BLaER1 (cell line): ENCODE results near the gene SULT4A1.

Experiments used
- H3K27ac ChIP-seq: shearing (Covaris generic); formaldehyde crosslinking; 2 replicates; pipeline ENCODE4 v1.8.1; 2022
- H3K27me3 ChIP-seq: shearing (Covaris generic); formaldehyde crosslinking; 2 replicates; pipeline ENCODE4 v1.8.1; 2022
- H3K36me3 ChIP-seq: shearing (Covaris generic); formaldehyde crosslinking; 2 replicates; pipeline ENCODE4 v1.8.1; 2022
- H3K4me1 ChIP-seq: shearing (Covaris generic); formaldehyde crosslinking; 2 replicates; pipeline ENCODE4 v1.8.1; 2022
- H3K4me2 ChIP-seq: shearing (Covaris generic); formaldehyde crosslinking; 2 replicates; pipeline ENCODE4 v1.8.1; 2022
- H3K4me3 ChIP-seq: shearing (Covaris generic); formaldehyde crosslinking; 2 replicates; pipeline ENCODE4 v1.8.1; 2022
- H3K9ac ChIP-seq: shearing (Covaris generic); formaldehyde crosslinking; 2 replicates; pipeline ENCODE4 v1.8.1; 2022
- H3K9me3 ChIP-seq: shearing (Covaris generic); formaldehyde crosslinking; 2 replicates; pipeline ENCODE4 v1.8.1; 2022
- H4K20me1 ChIP-seq: shearing (Covaris generic); formaldehyde crosslinking; 2 replicates; pipeline ENCODE4 v1.8.1; 2022
- Cebpa-rat ChIP-seq: shearing (Covaris generic); IDR thresholded peaks from 2 replicates; pipeline ENCODE4 v1.8.1; 2022

The SULT4A1 gene

GRCh38 chr22:43819421-43819921, 42.8 kb downstream of the SULT4A1 start:
- no peak overlapping the region for H3K4me2 ChIP-seq
- no peak for TF ChIP-seq Cebpa-rat
- H4K20me1 ChIP-seq, result no peaks in the 10 kb centered on the region
- H3K4me1 ChIP-seq, result no peaks in the 10 kb centered on the region
- no peaks in the 10 kb centered on the region for H3K27me3 ChIP-seq
- H3K36me3 ChIP-seq, result no peaks in the 10 kb centered on the region
- H3K9ac ChIP-seq, result no peak overlapping the region
- no peak overlapping the region for H3K27ac ChIP-seq
- H3K9me3 ChIP-seq, result no peaks in the 10 kb centered on the region
- no peak overlapping the region for H3K4me3 ChIP-seq

GRCh38 chr22:43818981-43819380, 43.3 kb downstream of the SULT4A1 start:
- no peaks in the 10 kb centered on the region for H3K9me3 ChIP-seq
- TF ChIP-seq Cebpa-rat, result no peak
- no peaks in the 10 kb centered on the region for H4K20me1 ChIP-seq
- H3K4me2 ChIP-seq, result no peak overlapping the region
- H3K27ac ChIP-seq, result no peak overlapping the region
- H3K27me3 ChIP-seq, result no peaks in the 10 kb centered on the region
- H3K36me3 ChIP-seq, result no peaks in the 10 kb centered on the region
- no peaks in the 10 kb centered on the region for H3K4me1 ChIP-seq
- H3K9ac ChIP-seq, result no peak overlapping the region
- H3K4me3 ChIP-seq, result no peak overlapping the region

GRCh38 chr22:43817402-43817801, 44.9 kb downstream of the SULT4A1 start:
- TF ChIP-seq Cebpa-rat, result no peak
- H3K4me2 ChIP-seq, result no peak overlapping the region
- H3K36me3 ChIP-seq, result no peaks in the 10 kb centered on the region

GRCh38 chr22:43814264-43814663, 48.0 kb downstream of the SULT4A1 start:
- Histone ChIP-seq H3K4me2 (no peak overlapping the region), H3K9me3 (no peaks in the 10 kb centered on the region), H3K4me3 (no peak overlapping the region), H3K4me1 (peaks cover 16% of the 10 kb centered on the region), H3K9ac (no peak overlapping the region), H3K36me3 (no peaks in the 10 kb centered on the region), H4K20me1 (no peaks in the 10 kb centered on the region), H3K27me3 (no peaks in the 10 kb centered on the region), H3K27ac (no peak overlapping the region)
- TF ChIP-seq Cebpa-rat, result no peak

More at GRCh38 chr22:43817402-43817801, 44.9 kb downstream of the SULT4A1 start:
- H4K20me1 ChIP-seq, result no peaks in the 10 kb centered on the region
- H3K9ac ChIP-seq, result no peak overlapping the region
- H3K4me3 ChIP-seq, result no peak overlapping the region
- H3K27me3 ChIP-seq, result no peaks in the 10 kb centered on the region
- no peaks in the 10 kb centered on the region for H3K9me3 ChIP-seq
- no peak overlapping the region for H3K27ac ChIP-seq
- H3K4me1 ChIP-seq, result peaks cover 11% of the 10 kb centered on the region

GRCh38 chr22:43812890-43813289, 49.4 kb downstream of the SULT4A1 start:
- no peak for TF ChIP-seq Cebpa-rat
- Histone ChIP-seq H3K36me3 (no peaks in the 10 kb centered on the region), H3K27ac (peak overlapping the region; percentile 85), H3K4me3 (peak overlapping the region; percentile 79), H3K4me2 (peak overlapping the region; percentile 93), H3K27me3 (no peaks in the 10 kb centered on the region), H4K20me1 (no peaks in the 10 kb centered on the region), H3K9me3 (no peaks in the 10 kb centered on the region), H3K9ac (peak overlapping the region; percentile 83), H3K4me1 (peaks cover 16% of the 10 kb centered on the region)

GRCh38 chr22:43812149-43812842, 50.0 kb downstream of the SULT4A1 start, which contains the start of gene EFCAB6:
Gene EFCAB6 (minus strand): TSS chr22:43812305. CDS start chr22:43782318, 29,987 bp downstream.
- Histone ChIP-seq H3K9me3 (no peaks in the 10 kb centered on the region), H3K4me2 (peak within 1 kb of the TSS; percentile 93), H3K9ac (peak within 1 kb of the TSS; percentile 83), H3K4me3 (peak within 1 kb of the TSS; percentile 79), H3K27ac (peak within 1 kb of the TSS; percentile 85), H3K36me3 (no peaks in the 10 kb centered on the region), H3K27me3 (no peaks in the 10 kb centered on the region), H3K4me1 (peaks cover 16% of the 10 kb centered on the region), H4K20me1 (no peaks in the 10 kb centered on the region)
- no peak for TF ChIP-seq Cebpa-rat

- no peaks in the 10 kb centered on the region for H3K9me3 ChIP-seq
- peak overlapping the region; percentile 83; the same call in 1 of the 2 replicates for H3K9ac ChIP-seq
- TF ChIP-seq Cebpa-rat, result no peak
- peak overlapping the region; percentile 93 for H3K4me2 ChIP-seq
- H3K4me3 ChIP-seq, result peak overlapping the region; percentile 79
- no peaks in the 10 kb centered on the region for H3K36me3 ChIP-seq
- no peaks in the 10 kb centered on the region for H3K27me3 ChIP-seq
- no peaks in the 10 kb centered on the region for H4K20me1 ChIP-seq
- peaks cover 16% of the 10 kb centered on the region for H3K4me1 ChIP-seq
- H3K27ac ChIP-seq, result no peak overlapping the region
Measured at GRCh38 chr22:43811777-43812148, 50.5 kb downstream of the SULT4A1 start.

- Histone ChIP-seq H3K4me1 (peaks cover 18% of the 10 kb centered on the region), H3K27me3 (no peaks in the 10 kb centered on the region), H3K9me3 (peaks cover 24% of the 10 kb centered on the region), H4K20me1 (no peaks in the 10 kb centered on the region), H3K27ac (no peak overlapping the region), H3K4me3 (no peak overlapping the region), H3K36me3 (no peaks in the 10 kb centered on the region), H3K4me2 (peak overlapping the region; percentile 49), H3K9ac (no peak overlapping the region)
- no peak for TF ChIP-seq Cebpa-rat
Measured at GRCh38 chr22:43802897-43803495, 59.3 kb downstream of the SULT4A1 start.

- Histone ChIP-seq H4K20me1 (no peaks in the 10 kb centered on the region), H3K4me1 (peaks cover 18% of the 10 kb centered on the region), H3K4me2 (no peak overlapping the region), H3K36me3 (no peaks in the 10 kb centered on the region), H3K4me3 (no peak overlapping the region), H3K27me3 (no peaks in the 10 kb centered on the region), H3K9me3 (peaks cover 24% of the 10 kb centered on the region), H3K27ac (no peak overlapping the region), H3K9ac (no peak overlapping the region)
- no peak for TF ChIP-seq Cebpa-rat
Measured at GRCh38 chr22:43800970-43801369, 61.3 kb downstream of the SULT4A1 start.

- Histone ChIP-seq H3K27me3 (no peaks in the 10 kb centered on the region), H3K36me3 (no peaks in the 10 kb centered on the region), H4K20me1 (no peaks in the 10 kb centered on the region), H3K9ac (no peak overlapping the region), H3K4me2 (no peak overlapping the region), H3K4me1 (peaks cover 18% of the 10 kb centered on the region), H3K4me3 (no peak overlapping the region), H3K9me3 (peaks cover 24% of the 10 kb centered on the region), H3K27ac (no peak overlapping the region)
- no peak for TF ChIP-seq Cebpa-rat
Measured at GRCh38 chr22:43798492-43798891, 63.8 kb downstream of the SULT4A1 start.
